ENCODE measurements around the gene ITIH4.

ITIH4 gene

DNA sequence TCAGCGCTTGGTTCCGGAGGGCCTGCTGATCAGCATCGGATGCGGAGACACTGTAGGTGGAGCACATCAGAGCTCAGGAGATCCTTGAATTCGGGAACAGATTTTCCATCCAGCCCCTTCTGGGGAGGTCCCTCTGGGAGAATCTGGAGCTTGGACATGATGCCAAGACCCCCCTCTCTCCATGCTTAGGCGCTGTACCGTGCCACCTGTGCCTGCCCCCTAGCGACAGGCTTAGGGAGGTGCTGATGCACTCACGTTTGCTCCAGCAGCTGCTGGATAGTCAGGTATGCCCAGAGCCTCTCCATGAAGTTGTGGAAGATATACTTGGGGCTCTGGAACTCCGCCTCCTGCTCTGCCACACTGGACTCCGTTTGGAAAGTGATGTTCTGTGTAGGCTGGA is 9.7 kb downstream of the ITIH4 start:
- H3K27ac ChIP-seq, result no peak overlapping the region
- TF ChIP-seq CTCF (conservative IDR thresholded peaks at IDR 0.05), result no peak; the same call in 1 of the 2 replicates

- no peak for TF ChIP-seq CTCF (conservative IDR thresholded peaks at IDR 0.05)
- H3K27ac ChIP-seq, result no peak overlapping the region
Measured at GRCh38 chr3:52819936-52820335, 10.5 kb downstream of the ITIH4 start.

- TF ChIP-seq CTCF (conservative IDR thresholded peaks at IDR 0.05), result no peak
Measured at GRCh38 chr3:52817860-52818259, 12.6 kb downstream of the ITIH4 start.

GRCh38 chr3:52817221-52817620 is 13.3 kb downstream of the ITIH4 start:
- TF ChIP-seq CTCF (conservative IDR thresholded peaks at IDR 0.05), result no peak
- H3K27ac ChIP-seq, result no peak overlapping the region

More at GRCh38 chr3:52817860-52818259, 12.6 kb downstream of the ITIH4 start:
- no peak overlapping the region for H3K27ac ChIP-seq

- no peak overlapping the region for H3K27ac ChIP-seq
Measured at GRCh38 chr3:52816654-52817053, 13.8 kb downstream of the ITIH4 start.

GRCh38 chr3:52816199-52816598 is 14.3 kb downstream of the ITIH4 start:
- H3K27ac ChIP-seq, result no peak overlapping the region
- TF ChIP-seq CTCF (conservative IDR thresholded peaks at IDR 0.05), result no peak

More at GRCh38 chr3:52816654-52817053, 13.8 kb downstream of the ITIH4 start:
- TF ChIP-seq CTCF (conservative IDR thresholded peaks at IDR 0.05), result no peak

DNA sequence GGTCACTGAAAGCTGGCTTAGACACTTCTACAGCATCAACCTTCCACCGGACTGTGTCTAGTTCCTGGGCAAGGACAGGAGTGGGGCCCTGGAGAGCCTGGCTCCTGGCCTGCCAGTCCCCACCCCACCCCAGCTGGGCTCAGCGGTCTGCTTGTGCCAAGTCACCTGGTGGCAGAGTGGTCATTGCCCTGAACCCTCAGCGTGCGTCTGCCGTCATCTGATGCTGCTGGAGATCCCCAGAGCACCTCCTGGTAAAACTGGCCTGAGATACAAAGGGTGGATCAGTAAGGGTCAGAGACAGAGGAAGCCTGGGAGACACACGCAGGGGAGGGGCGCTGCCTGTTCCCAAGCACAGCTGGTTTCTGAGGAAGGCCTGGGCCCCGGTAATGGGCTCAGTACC is 16.7 kb downstream of the ITIH4 start:
- no peak for TF ChIP-seq CTCF (conservative IDR thresholded peaks at IDR 0.05)
- no peak overlapping the region for H3K27ac ChIP-seq
